ENCODE data around the gene NIBAN1.

Gene NIBAN1

DNA sequence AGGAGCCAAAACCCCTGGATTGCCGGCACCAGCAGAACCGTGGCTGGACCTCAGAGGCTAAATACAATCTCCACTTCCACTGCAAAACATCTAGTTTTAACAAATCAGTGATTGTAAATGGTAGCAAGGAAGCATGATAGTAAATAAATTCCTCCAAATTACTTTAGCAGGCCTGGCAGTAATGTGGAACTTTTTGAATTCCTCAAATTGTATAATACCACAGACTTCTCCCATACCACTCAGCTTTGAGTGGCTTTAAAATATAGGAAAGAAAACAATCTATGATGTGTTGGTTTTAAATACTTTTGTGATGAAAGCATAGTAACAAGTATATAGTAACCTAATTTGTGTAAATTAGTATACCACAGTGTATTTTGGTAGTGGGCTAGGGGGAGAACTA, 34.1 kb downstream of the NIBAN1 start:
- TF ChIP-seq, protein P1, sequence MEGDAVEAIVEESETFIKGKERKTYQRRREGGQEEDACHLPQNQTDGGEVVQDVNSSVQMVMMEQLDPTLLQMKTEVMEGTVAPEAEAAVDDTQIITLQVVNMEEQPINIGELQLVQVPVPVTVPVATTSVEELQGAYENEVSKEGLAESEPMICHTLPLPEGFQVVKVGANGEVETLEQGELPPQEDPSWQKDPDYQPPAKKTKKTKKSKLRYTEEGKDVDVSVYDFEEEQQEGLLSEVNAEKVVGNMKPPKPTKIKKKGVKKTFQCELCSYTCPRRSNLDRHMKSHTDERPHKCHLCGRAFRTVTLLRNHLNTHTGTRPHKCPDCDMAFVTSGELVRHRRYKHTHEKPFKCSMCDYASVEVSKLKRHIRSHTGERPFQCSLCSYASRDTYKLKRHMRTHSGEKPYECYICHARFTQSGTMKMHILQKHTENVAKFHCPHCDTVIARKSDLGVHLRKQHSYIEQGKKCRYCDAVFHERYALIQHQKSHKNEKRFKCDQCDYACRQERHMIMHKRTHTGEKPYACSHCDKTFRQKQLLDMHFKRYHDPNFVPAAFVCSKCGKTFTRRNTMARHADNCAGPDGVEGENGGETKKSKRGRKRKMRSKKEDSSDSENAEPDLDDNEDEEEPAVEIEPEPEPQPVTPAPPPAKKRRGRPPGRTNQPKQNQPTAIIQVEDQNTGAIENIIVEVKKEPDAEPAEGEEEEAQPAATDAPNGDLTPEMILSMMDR (IDR thresholded peaks at IDR 0.05; ENCODE audit: control insufficient read depth, extremely low read depth, insufficient read depth) = no peak
- no peak overlapping the region for H3K4me3 ChIP-seq (ENCODE audit: low read depth, low read length)
- DNase-seq (ENCODE audit: low read depth) = no peak

DNA sequence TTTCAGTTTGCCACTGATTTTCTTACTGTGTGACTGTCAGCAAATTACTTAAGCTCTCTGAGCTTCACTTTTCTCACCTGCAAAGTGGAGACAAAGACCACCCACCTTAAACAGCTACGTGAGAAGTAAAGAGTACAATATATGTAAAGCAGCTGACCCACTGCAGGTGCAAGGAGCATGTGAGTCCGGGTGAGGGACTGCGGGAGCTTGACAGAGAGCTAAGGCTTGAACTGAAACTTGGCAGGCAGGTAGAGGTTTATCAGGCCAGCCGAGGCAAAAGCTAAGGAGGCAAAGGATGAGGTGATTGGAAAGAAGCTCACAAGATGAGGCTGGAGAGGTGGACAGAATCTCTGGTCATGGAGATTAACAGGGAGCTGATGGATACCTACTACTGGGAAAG, 36.6 kb downstream of the NIBAN1 start:
- TF ChIP-seq, protein P1 (IDR thresholded peaks at IDR 0.05; ENCODE audit: control insufficient read depth, extremely low read depth, insufficient read depth) = no peak
- no peak overlapping the region for H3K4me3 ChIP-seq (ENCODE audit: low read depth, low read length)
- DNase-seq (ENCODE audit: low read depth) = no peak

DNA sequence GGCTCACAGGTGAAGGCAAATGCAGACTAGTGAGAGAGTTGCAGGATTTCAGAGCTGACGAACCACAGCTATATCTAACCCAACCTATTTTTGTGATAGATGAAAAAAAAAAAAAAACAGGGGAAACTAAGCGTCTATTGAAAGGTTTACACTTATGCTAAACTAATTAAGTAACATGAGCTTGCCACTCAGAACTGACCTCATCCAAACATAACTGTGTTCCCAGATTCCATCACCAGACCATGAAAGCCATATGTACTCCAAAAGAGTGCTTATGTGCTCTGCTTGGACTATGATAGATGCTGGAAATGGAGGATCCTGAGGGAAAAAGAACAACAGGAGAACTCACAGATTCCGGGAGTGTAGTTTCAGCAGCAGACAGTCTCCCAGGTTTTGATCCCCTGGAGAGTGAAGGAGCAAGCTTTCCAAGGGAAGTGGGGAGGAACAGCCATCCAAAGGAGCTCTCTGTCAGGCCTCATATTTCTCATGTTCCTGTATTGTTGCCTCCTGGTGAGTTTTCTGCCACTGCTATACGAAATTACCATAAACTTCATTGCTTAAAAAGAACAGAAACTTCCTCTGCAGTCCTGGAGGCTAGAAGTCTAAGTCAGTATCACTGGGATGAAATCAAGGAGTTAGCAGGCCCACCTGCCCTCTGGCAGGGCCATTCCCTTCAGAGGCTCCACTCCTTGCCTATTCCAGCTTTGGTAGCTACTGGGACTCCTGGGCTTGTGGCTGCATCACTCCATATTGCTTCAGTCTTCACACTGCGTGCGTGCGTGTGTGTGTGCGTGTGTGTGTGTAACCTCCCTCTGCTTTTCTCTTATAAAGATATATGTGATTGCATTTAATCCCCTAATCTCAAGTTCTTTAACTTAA, 38.1 kb downstream of the NIBAN1 start:
- TF ChIP-seq, protein P1 (IDR thresholded peaks at IDR 0.05; ENCODE audit: control insufficient read depth, extremely low read depth, insufficient read depth) = no peak
- no peak overlapping the region for H3K4me3 ChIP-seq (ENCODE audit: low read depth, low read length)
- no peak for DNase-seq (ENCODE audit: low read depth)

DNA sequence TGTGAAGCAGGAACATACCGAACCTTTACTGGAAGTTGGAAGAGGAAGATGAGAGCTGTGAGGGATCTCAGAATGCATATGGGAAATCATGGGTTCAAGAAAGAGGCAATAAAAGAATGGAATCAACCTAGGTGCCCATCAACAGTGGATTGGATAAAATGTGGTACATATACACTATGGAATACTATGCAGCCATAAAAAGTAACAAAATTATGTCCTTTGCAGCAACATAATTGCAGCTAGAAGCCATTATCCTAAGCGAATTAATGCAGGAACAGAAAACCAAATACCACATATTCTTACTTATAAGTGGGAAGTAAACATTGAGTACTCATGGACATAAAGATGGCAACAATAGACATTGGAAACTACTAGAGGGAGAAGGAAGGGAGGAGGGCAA, 40.4 kb downstream of the NIBAN1 start:
- TF ChIP-seq, protein P1 (IDR thresholded peaks at IDR 0.05; ENCODE audit: control insufficient read depth, extremely low read depth, insufficient read depth) = no peak
- no peak for DNase-seq (ENCODE audit: low read depth)
- H3K4me3 ChIP-seq (ENCODE audit: low read depth, low read length) = no peak overlapping the region

DNA sequence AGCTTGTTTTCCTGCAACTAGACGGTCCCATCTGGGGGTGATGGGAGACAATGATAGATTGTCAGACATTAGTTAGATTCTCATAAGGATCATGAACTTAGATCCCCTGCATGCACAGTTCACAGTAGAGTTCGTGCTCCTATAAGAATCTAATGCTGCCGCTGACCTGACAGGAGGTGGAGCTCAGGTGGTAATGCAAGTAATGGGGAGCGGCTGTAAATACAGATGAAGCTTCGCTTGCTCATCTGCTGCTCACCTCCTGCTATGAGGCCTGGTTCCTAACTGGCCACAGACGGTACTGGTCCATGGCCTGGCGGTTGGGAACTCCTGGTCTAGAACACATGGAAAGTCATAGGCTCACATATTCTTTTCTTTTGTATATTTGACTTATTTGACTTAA, 42.0 kb downstream of the NIBAN1 start:
- no peak overlapping the region for H3K4me3 ChIP-seq (ENCODE audit: low read depth, low read length)
- TF ChIP-seq, protein P1 (IDR thresholded peaks at IDR 0.05; ENCODE audit: control insufficient read depth, extremely low read depth, insufficient read depth) = no peak
- DNase-seq (ENCODE audit: low read depth) = no peak

DNA sequence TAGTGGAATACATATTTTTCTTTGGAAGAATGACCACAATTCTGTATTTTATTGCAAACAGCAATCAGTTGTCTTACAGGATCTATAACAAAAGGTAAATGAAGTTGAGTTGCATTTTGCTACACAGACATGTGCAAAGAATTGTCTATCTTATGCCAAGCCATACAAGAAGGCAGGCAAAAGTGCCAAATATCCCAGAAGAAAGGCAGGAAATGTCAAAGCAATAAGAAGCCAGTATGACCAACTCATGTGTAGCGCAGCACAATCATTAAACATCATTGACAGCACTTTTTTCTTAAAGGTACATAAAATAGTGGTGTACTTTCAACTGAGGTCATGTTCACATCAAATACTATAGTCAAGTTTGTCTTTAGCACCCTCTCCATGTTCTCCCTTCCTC, 42.7 kb downstream of the NIBAN1 start:
- H3K4me3 ChIP-seq (ENCODE audit: low read depth, low read length) = no peak overlapping the region
- DNase-seq (ENCODE audit: low read depth) = no peak
- TF ChIP-seq, protein P1 (IDR thresholded peaks at IDR 0.05; ENCODE audit: control insufficient read depth, extremely low read depth, insufficient read depth) = no peak

DNA sequence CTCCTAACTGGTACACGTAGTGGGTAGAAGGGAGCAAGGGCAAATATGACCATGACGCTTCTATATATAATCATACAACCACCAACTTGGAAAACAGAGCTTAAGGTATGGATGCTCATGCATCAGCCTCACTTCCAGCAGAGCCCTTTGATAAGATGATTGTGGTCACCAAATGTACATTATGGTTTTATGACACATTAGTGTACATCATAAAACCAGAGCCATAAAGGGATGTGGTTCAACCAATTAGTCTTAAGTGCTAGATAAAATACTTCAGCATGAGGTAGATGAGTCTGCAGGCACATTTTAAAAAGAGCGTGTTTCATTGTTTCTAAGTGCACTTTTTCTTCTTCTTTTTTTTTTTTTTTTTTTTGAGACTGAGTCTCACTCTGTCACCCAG, 43.7 kb downstream of the NIBAN1 start:
- no peak for DNase-seq (ENCODE audit: low read depth)
- TF ChIP-seq, protein P1 (IDR thresholded peaks at IDR 0.05; ENCODE audit: control insufficient read depth, extremely low read depth, insufficient read depth) = no peak
- H3K4me3 ChIP-seq (ENCODE audit: low read depth, low read length) = peak overlapping the region; percentile 37
